SK-MEL-5 (cell line): ENCODE results near the gene NUMB. TPM values are rescaled to one million over a fixed set of nuclear protein-coding genes. Genes with fewer than 3 reads are reported as not detected.

ENCODE experiments used
- DNase-seq: peaks from one replicate; pipeline ENCODE4 v3.0.0-alpha.2; 2016; ENCODE audit warnings: low read depth, low spot score
- in situ Hi-C: cut with HindIII; loops from 2 replicates; pipeline ENCODE4 v1.10.0; 2016; ENCODE audit warnings: low sequenced_read_pairs, high pct_unique_total_duplicates, low pct_unique_long_range_greater_than_20kb
- total RNA-seq: library from RNA; depleted of rRNA; stranded (reverse); fragments of >200 nt; shearing (Covaris generic); gene quantifications from 2 replicates; pipeline ENCODE4 v1.2.3, GENCODE V29; 2014

Gene NUMB
- total RNA-seq, 1 experiment from 2014 or later, result 10.8 TPM

- in situ Hi-C loops, result no loop called here
- no peak for DNase-seq
Measured at GRCh38 chr14:73468828-73469375, 10.6 kb upstream of the NUMB start.

GRCh38 chr14:73467800-73468199 is 9.5 kb upstream of the NUMB start:
- DNase-seq, result no peak
- in situ Hi-C loops, result no loop called here

GRCh38 chr14:73467377-73467776 is 9.0 kb upstream of the NUMB start:
- DNase-seq, result no peak
- in situ Hi-C loops, result no loop called here

GRCh38 chr14:73466861-73467260 is 8.5 kb upstream of the NUMB start:
- in situ Hi-C loops, result no loop called here
- DNase-seq, result no peak

DNA sequence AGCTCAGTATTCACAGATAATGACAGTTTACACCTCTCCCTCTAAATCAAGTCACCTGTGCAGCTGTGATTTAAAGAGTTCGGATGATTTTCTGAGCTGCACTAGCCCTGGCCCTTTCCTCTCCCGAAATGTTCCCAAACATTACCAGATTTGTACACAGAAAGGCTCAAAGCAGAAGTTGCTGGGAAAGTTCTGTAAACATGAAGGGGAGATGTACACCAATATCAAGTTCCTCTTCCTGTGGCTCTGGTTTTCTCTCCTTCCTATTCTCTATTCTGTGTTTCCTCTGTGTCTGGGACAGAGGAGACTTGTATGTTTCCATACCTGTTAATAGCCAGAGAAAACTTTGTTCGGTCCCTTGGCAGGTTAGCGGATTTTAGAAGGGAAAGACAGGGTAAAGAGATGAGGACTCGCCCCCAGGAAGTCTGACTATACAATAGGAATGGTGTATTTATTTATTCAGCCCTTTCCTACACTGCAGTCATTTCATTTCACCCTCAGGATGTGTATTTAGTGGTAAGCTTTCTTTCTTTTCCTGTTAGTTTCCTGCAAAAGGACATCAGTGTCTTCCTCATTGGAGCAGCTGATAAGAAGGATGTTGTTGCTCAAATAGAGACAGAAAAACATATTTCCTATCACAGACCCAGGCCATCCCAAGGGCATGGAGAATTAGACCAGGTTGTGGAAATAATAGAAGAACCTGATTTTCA is 7.6 kb upstream of the NUMB start:
- in situ Hi-C loops, result no loop called here

GRCh38 chr14:73463411-73463810 is 5.1 kb upstream of the NUMB start:
- in situ Hi-C loops, result no loop called here

More for the DNA sequence above, 7.6 kb upstream of the NUMB start:
- no peak for DNase-seq

DNA sequence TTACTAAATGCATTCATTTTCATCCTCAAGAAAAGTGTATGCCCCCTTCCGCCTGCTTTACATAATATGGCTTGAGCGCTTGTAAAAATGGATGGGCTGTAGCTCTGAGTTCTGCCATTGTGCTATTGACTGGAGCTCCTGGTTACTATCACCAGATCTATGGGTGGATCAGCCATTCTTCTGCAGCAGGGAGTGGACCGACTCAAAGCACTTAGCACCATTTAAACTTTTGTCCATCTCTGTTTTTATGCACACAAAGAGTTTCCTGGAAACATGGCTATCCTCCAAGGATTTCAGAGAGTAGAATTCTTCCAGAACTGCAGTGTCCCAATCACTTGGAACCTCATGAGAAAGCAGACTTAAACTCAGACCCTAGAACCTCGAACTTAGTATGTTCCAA is 4.5 kb upstream of the NUMB start:
- no peak for DNase-seq
- in situ Hi-C loops, result no loop called here

More at GRCh38 chr14:73463411-73463810, 5.1 kb upstream of the NUMB start:
- DNase-seq, result no peak

- no peak for DNase-seq
- in situ Hi-C loops, result no loop called here
Measured at GRCh38 chr14:73462048-73462715, 3.8 kb upstream of the NUMB start.

GRCh38 chr14:73461478-73462047 is 3.2 kb upstream of the NUMB start:
- DNase-seq, result no peak
- in situ Hi-C loops, result no loop called here

- no peak for DNase-seq
- in situ Hi-C loops, result no loop called here
Measured at GRCh38 chr14:73460691-73461127, 2.4 kb upstream of the NUMB start.

DNA sequence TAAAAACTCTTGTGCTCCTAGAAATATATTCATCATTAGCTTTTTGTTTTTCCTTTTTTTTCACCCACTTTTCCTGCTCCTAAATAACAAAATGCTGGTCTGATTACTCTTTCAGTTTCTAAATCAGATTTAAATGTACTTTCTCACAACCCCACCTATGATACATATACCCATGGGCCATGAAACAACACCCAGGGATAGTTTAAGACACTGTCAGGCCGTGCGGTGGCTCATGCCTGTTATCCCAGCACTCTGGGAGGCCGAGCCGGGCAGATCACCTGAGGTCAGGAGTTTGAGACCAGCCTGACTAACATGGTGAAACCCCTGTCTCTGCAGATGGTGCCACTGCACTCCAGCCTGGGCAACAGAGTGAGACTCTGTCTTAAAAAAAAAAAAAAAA is 1.6 kb upstream of the NUMB start:
- DNase-seq, result no peak
- in situ Hi-C loops, result no loop called here

DNA sequence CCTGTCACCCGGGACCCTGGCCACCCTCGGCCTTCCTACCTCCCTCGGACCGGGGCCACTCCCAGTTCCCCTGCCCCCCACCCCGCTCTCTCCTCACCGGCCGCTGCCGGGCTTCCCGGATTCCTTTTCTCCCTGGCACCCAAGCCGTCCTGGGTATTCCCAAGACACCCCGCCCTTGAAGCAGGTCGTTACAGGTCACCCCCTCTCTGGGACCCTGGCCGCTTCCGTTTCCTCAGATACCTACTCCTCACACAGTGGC is 493 bp downstream of the NUMB start:
- DNase-seq, result no peak
- in situ Hi-C loops, result no loop called here

DNA sequence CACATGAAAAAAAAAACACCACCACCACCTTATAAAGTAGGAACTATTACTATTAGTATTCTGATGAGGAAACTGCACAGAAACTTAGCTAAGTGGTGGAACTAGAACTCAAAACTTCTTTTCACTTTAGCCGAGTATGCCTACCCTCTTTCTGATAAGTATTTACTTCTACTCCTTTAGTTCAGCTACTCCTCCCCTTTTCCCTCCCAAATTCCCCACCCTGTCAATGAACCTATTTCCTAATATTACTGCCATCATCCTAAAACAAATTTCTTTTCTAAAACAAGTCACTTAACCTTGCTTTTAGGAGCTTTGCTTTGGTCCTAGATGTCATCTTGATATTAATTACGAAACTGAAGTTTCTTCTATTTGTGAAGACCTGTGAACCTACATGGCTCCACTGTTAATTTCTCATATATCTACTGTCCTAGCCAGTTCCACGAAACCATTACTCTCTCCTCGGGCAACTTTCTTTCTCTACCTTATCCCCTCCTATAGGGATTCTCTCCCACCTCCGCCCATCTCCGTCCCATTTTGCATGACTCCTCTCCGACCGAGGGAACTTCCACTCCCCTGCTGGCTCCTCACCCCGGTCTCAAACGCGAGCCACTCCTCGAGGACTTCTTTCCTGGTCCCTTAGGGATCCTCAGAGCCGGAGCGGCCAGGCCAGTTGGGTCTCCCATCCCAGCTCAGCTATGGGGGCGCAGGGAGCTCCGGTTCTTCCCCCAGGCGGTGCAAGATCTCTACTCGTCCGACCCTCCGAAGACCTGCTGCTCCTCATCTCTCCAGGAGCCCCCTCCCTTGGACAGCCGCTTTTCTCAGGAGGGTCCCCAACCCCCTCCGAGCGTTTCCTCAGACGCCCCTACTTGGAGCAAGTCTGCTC is 1.1 kb downstream of the NUMB start:
- in situ Hi-C loops, result no loop called here
- no peak for DNase-seq

DNA sequence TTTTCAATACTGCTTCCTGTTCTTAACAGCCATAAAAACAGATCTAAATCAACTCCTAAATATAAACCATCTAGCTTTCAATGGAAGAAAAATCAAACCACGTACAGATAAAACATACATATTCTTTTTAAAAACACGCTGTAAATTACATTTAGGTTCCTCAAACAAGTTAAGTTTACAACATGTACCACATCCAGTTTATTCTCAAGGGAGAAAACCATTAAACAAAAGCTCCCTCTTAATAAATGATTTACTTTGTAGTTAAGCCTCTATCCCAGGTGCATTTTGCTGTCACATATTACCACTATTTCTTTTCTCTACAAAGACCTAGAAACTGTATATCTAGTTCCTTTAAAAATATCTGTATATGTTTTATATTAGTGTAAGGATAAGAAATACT is 3.1 kb downstream of the NUMB start:
- in situ Hi-C loops, result no loop called here
- DNase-seq, result no peak

GRCh38 chr14:73452341-73453186 is 5.8 kb downstream of the NUMB start:
- in situ Hi-C loops, result no loop called here
- DNase-seq, result no peak

GRCh38 chr14:73443758-73444157 is 14.6 kb downstream of the NUMB start:
- DNase-seq, result no peak
- in situ Hi-C loops, result no loop called here

- no peak for DNase-seq
- in situ Hi-C loops, result no loop called here
Measured at GRCh38 chr14:73441286-73441685, 17.1 kb downstream of the NUMB start.
